Left forelimb (tissue), 1 donor: ENCODE data around the gene ESR2.

ENCODE experiments used
- DNase-seq: peaks from one replicate; pipeline ENCODE4 v3.0.0-alpha.2; 2018; ENCODE audit warnings: low spot score

ESR2 gene

GRCh38 chr14:64265222-64265621 is 28.9 kb downstream of the ESR2 start:
- no peak for DNase-seq

- no peak for DNase-seq
Observed at GRCh38 chr14:64260418-64260817, 33.8 kb downstream of the ESR2 start.

GRCh38 chr14:64255756-64256155 is 38.4 kb downstream of the ESR2 start:
- DNase-seq = no peak

GRCh38 chr14:64253672-64254071 is 40.5 kb downstream of the ESR2 start:
- DNase-seq = no peak

- no peak for DNase-seq
Observed at GRCh38 chr14:64249363-64249762, 44.8 kb downstream of the ESR2 start.

GRCh38 chr14:64248689-64249088 is 45.5 kb downstream of the ESR2 start:
- no peak for DNase-seq

GRCh38 chr14:64247195-64247594 is 47.0 kb downstream of the ESR2 start:
- DNase-seq = no peak

- no peak for DNase-seq
Observed at GRCh38 chr14:64246688-64247087, 47.5 kb downstream of the ESR2 start.

- no peak for DNase-seq
Observed at GRCh38 chr14:64245491-64245890, 48.7 kb downstream of the ESR2 start.

GRCh38 chr14:64244279-64244678 is 49.9 kb downstream of the ESR2 start:
- no peak for DNase-seq

- no peak for DNase-seq
Observed at GRCh38 chr14:64238631-64239030, 55.5 kb downstream of the ESR2 start.

- no peak for DNase-seq
Observed at GRCh38 chr14:64238049-64238448, 56.1 kb downstream of the ESR2 start.

GRCh38 chr14:64235652-64236640 is 58.2 kb downstream of the ESR2 start:
- DNase-seq = no peak

GRCh38 chr14:64234877-64235651 is 59.1 kb downstream of the ESR2 start:
- DNase-seq = no peak

GRCh38 chr14:64233531-64234190 is 60.5 kb downstream of the ESR2 start:
- no peak for DNase-seq

- no peak for DNase-seq
Observed at GRCh38 chr14:64232944-64233343, 61.2 kb downstream of the ESR2 start.

GRCh38 chr14:64232095-64232838 is 61.9 kb downstream of the ESR2 start:
- no peak for DNase-seq

GRCh38 chr14:64229489-64229888 is 64.7 kb downstream of the ESR2 start:
- DNase-seq = no peak

- DNase-seq = no peak
Observed at GRCh38 chr14:64227856-64228255, 66.3 kb downstream of the ESR2 start.

- no peak for DNase-seq
Observed at GRCh38 chr14:64225151-64225757, 68.9 kb downstream of the ESR2 start.

- DNase-seq = no peak
Observed at GRCh38 chr14:64221391-64222003, 72.7 kb downstream of the ESR2 start.
